Activated T-cell treated with anti-CD3 and anti-CD28 coated beads, Interleukin-2, amount 50 U/mL, for 24 hours (primary cell): ENCODE results near the gene THNSL1.
"Not testable (repeated sequence)": the region's sequence is repeated elsewhere in the genome, so short reads cannot be mapped to it uniquely, and the experiment has no call there.

ENCODE experiments used
- DNase-seq: peaks from one replicate; pipeline ENCODE4 v3.0.0-alpha.2; 2020
- H3K27ac Mint-ChIP-seq: 2 replicates; pipeline ENCODE4 v1.8.0; 2020; ENCODE audit warnings: mild to moderate bottlenecking, mixed read lengths
- H3K27me3 Mint-ChIP-seq: 2 replicates; pipeline ENCODE4 v1.8.0; 2020; ENCODE audit warnings: mixed read lengths
- H3K36me3 Mint-ChIP-seq: 2 replicates; pipeline ENCODE4 v1.8.0; 2020; ENCODE audit warnings: low read depth, mixed read lengths
- H3K4me1 Mint-ChIP-seq: 2 replicates; pipeline ENCODE4 v1.8.0; 2020; ENCODE audit warnings: low read depth, mixed read lengths
- H3K4me3 Mint-ChIP-seq: 2 replicates; pipeline ENCODE4 v1.8.0; 2020; ENCODE audit warnings: mild to moderate bottlenecking, moderate library complexity, mixed read lengths
- H3K9me3 Mint-ChIP-seq: 2 replicates; pipeline ENCODE4 v1.8.0; 2020; ENCODE audit warnings: mixed read lengths

The THNSL1 gene

GRCh38 chr10:24988831-24989640 is 27.4 kb upstream of the THNSL1 start:
- Mint-ChIP-seq H3K4me1 (no peaks in the 10 kb centered on the region), H3K27ac (no peak overlapping the region), H3K9me3 (no peaks in the 10 kb centered on the region), H3K4me3 (no peak overlapping the region), H3K27me3 (peaks cover 2% of the 10 kb centered on the region), H3K36me3 (no peaks in the 10 kb centered on the region)
- no peak for DNase-seq

GRCh38 chr10:24989867-24990266 is 26.5 kb upstream of the THNSL1 start:
- no peak overlapping the region for H3K27ac Mint-ChIP-seq
- no peaks in the 10 kb centered on the region for H3K4me1 Mint-ChIP-seq
- peaks cover 2% of the 10 kb centered on the region for H3K27me3 Mint-ChIP-seq
- DNase-seq, result no peak
- H3K4me3 Mint-ChIP-seq, result no peak overlapping the region
- H3K36me3 Mint-ChIP-seq, result no peaks in the 10 kb centered on the region
- no peaks in the 10 kb centered on the region for H3K9me3 Mint-ChIP-seq

GRCh38 chr10:24991298-24991697 is 25.1 kb upstream of the THNSL1 start:
- Mint-ChIP-seq H3K9me3 (no peaks in the 10 kb centered on the region), H3K4me3 (no peak overlapping the region), H3K27ac (no peak overlapping the region), H3K36me3 (no peaks in the 10 kb centered on the region), H3K4me1 (no peaks in the 10 kb centered on the region), H3K27me3 (peaks cover 2% of the 10 kb centered on the region)
- DNase-seq, result no peak

- DNase-seq, result no peak
- H3K36me3 Mint-ChIP-seq, result no peaks in the 10 kb centered on the region
- no peaks in the 10 kb centered on the region for H3K9me3 Mint-ChIP-seq
- no peak overlapping the region for H3K27ac Mint-ChIP-seq
- peaks cover 2% of the 10 kb centered on the region for H3K27me3 Mint-ChIP-seq
- no peaks in the 10 kb centered on the region for H3K4me1 Mint-ChIP-seq
- H3K4me3 Mint-ChIP-seq, result no peak overlapping the region
Measured at GRCh38 chr10:24992512-24993133, 23.8 kb upstream of the THNSL1 start.

GRCh38 chr10:24993237-24993958 is 23.0 kb upstream of the THNSL1 start:
- H3K9me3 Mint-ChIP-seq, result no peaks in the 10 kb centered on the region

GRCh38 chr10:24995072-24995471 is 21.3 kb upstream of the THNSL1 start:
- Mint-ChIP-seq H3K4me1 (no peaks in the 10 kb centered on the region), H3K4me3 (no peak overlapping the region), H3K9me3 (no peaks in the 10 kb centered on the region), H3K27ac (no peak overlapping the region), H3K27me3 (peaks cover 2% of the 10 kb centered on the region), H3K36me3 (no peaks in the 10 kb centered on the region)
- DNase-seq, result no peak

More at GRCh38 chr10:24993237-24993958, 23.0 kb upstream of the THNSL1 start:
- H3K27ac Mint-ChIP-seq, result no peak overlapping the region
- no peak overlapping the region for H3K4me3 Mint-ChIP-seq
- no peaks in the 10 kb centered on the region for H3K4me1 Mint-ChIP-seq
- H3K27me3 Mint-ChIP-seq, result peaks cover 2% of the 10 kb centered on the region
- no peak for DNase-seq
- no peaks in the 10 kb centered on the region for H3K36me3 Mint-ChIP-seq

GRCh38 chr10:24998044-24998443 is 18.4 kb upstream of the THNSL1 start:
- Mint-ChIP-seq H3K4me3 (no peak overlapping the region), H3K36me3 (no peaks in the 10 kb centered on the region), H3K27ac (no peak overlapping the region), H3K27me3 (no peaks in the 10 kb centered on the region), H3K4me1 (no peaks in the 10 kb centered on the region), H3K9me3 (peaks cover 6% of the 10 kb centered on the region)
- no peak for DNase-seq

GRCh38 chr10:25011591-25011990 is 4.8 kb upstream of the THNSL1 start:
- not testable (repeated sequence) for H3K36me3 Mint-ChIP-seq, H3K27me3 Mint-ChIP-seq, DNase-seq, H3K9me3 Mint-ChIP-seq, H3K27ac Mint-ChIP-seq, H3K4me3 Mint-ChIP-seq
- peaks cover 12% of the 10 kb centered on the region for H3K4me1 Mint-ChIP-seq

GRCh38 chr10:25014579-25014978 is 1.8 kb upstream of the THNSL1 start:
- Mint-ChIP-seq H3K36me3 (peaks cover 11% of the 10 kb centered on the region), H3K27ac (no peak overlapping the region), H3K9me3 (peaks cover 3% of the 10 kb centered on the region), H3K27me3 (no peaks in the 10 kb centered on the region), H3K4me1 (peaks cover 32% of the 10 kb centered on the region), H3K4me3 (no peak overlapping the region)
- DNase-seq, result no peak

GRCh38 chr10:25015828-25016375 is 510 bp upstream of the THNSL1 start, which contains the start of gene ENKUR:
TSS of gene ENKUR (minus strand) at chr10:25016158. CDS start at chr10:25015936, 222 bp downstream.
- DNase-seq, result peak; percentile 88
- H3K36me3 Mint-ChIP-seq, result peaks cover 11% of the 10 kb centered on the region
- peak within 1 kb of the TSS; percentile 98 for H3K27ac Mint-ChIP-seq
- peak within 1 kb of the TSS; percentile 92 for H3K4me3 Mint-ChIP-seq
- no peaks in the 10 kb centered on the region for H3K27me3 Mint-ChIP-seq
- peaks cover 32% of the 10 kb centered on the region for H3K4me1 Mint-ChIP-seq
- peaks cover 3% of the 10 kb centered on the region for H3K9me3 Mint-ChIP-seq

- peaks cover 11% of the 10 kb centered on the region for H3K36me3 Mint-ChIP-seq
- H3K27me3 Mint-ChIP-seq, result no peaks in the 10 kb centered on the region
- H3K4me3 Mint-ChIP-seq, result peak overlapping the region; percentile 92
- H3K27ac Mint-ChIP-seq, result peak overlapping the region; percentile 98
- no peak for DNase-seq
- peaks cover 32% of the 10 kb centered on the region for H3K4me1 Mint-ChIP-seq
- peaks cover 3% of the 10 kb centered on the region for H3K9me3 Mint-ChIP-seq
Measured at GRCh38 chr10:25017154-25017590, 760 bp downstream of the THNSL1 start.

GRCh38 chr10:25017661-25018060 is 1.2 kb downstream of the THNSL1 start:
- Mint-ChIP-seq H3K36me3 (peaks cover 11% of the 10 kb centered on the region), H3K9me3 (peaks cover 3% of the 10 kb centered on the region), H3K27me3 (no peaks in the 10 kb centered on the region), H3K27ac (peak overlapping the region; percentile 98), H3K4me1 (peaks cover 32% of the 10 kb centered on the region), H3K4me3 (peak overlapping the region; percentile 92)
- DNase-seq, result no peak

- Mint-ChIP-seq H3K4me1 (peaks cover 30% of the 10 kb centered on the region), H3K27me3 (no peaks in the 10 kb centered on the region), H3K9me3 (no peaks in the 10 kb centered on the region), H3K27ac (no peak overlapping the region), H3K36me3 (peaks cover 19% of the 10 kb centered on the region), H3K4me3 (peak overlapping the region; percentile 10)
- DNase-seq, result no peak
Measured at GRCh38 chr10:25018703-25019102, 2.3 kb downstream of the THNSL1 start.

- H3K4me3 Mint-ChIP-seq, result no peak overlapping the region
- DNase-seq, result no peak
Measured at GRCh38 chr10:25023278-25023677, 6.9 kb downstream of the THNSL1 start.

More at GRCh38 chr10:25023278-25023677, 6.9 kb downstream of the THNSL1 start:
- H3K36me3 Mint-ChIP-seq, result peaks cover 22% of the 10 kb centered on the region
- H3K27me3 Mint-ChIP-seq, result no peaks in the 10 kb centered on the region
- H3K27ac Mint-ChIP-seq, result no peak overlapping the region
- H3K4me1 Mint-ChIP-seq, result peaks cover 6% of the 10 kb centered on the region
- no peaks in the 10 kb centered on the region for H3K9me3 Mint-ChIP-seq
